Fibroblast of the aortic adventitia (primary cell): ENCODE measurements around the gene C1orf159. TPM values are rescaled to one million over a fixed set of nuclear protein-coding genes. Genes with fewer than 3 reads are reported as not detected.

Experiments
- DNase-seq: peaks from one replicate; pipeline ENCODE4 v3.0.0-alpha.2; 2010; ENCODE audit warnings: low read depth
- H3K4me3 ChIP-seq: 2 replicates; pipeline ENCODE4 v1.5.1; 2011; ENCODE audit warnings: low read depth, mild to moderate bottlenecking, control low read depth, low read length, moderate library complexity
- CTCF ChIP-seq: IDR thresholded peaks from 2 replicates; pipeline ENCODE4 v1.5.1; 2011; ENCODE audit warnings: mild to moderate bottlenecking, low read length, control low read depth, inconsistent platforms; ENCODE audit not compliant: insufficient read depth
- total RNA-seq: library from RNA; depleted of rRNA; stranded (reverse); fragments of >200 nt; gene quantifications from 2 replicates; pipeline ENCODE4 v1.2.3, GENCODE V29; 2012; ENCODE audit warnings: low replicate concordance

C1orf159 gene
- total RNA-seq, 1 donor, result 7.7 TPM

DNA sequence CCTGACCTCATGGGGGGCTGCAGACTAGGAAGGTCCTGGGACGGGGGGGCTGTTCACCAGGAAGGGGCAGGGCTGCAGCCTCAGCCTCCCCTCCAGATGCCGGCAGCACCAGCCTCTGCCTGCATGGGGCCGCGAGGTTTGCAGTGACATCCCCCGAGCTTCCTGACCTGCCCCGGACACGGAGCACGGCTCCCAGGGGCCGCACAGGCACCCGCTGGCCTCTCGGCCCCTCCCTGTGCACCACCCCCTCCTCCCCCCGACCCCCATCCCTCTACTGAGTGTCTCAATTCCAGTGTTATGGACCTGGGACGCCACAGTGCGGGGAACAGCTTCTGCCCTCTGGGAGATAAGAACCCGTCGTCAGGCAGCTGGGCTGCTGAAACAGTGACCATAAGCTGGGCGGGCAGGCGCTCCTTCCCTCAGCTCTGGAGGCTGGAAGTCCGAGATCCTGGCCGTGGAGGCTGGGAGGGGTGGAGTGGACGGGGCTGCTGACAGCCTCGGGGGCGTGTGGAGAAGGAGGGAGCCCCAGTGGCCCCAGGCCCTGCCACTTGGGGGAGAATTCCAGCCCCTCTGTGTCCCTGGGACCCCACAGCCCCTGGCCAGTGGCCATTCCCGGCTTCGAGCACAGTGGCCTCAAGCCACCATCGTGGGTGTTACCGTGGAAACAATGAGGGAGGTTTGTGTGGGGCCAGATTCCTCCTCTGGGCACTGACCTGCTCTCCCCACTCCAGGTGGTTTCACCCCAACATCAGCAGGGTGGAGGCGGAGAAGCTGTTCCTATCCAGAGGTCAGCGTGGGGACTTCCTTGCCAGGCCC lies 53.3 kb downstream of the C1orf159 start:
- peak; percentile 14 for DNase-seq
- TF ChIP-seq CTCF, result no peak
- no peak overlapping the region for H3K4me3 ChIP-seq

DNA sequence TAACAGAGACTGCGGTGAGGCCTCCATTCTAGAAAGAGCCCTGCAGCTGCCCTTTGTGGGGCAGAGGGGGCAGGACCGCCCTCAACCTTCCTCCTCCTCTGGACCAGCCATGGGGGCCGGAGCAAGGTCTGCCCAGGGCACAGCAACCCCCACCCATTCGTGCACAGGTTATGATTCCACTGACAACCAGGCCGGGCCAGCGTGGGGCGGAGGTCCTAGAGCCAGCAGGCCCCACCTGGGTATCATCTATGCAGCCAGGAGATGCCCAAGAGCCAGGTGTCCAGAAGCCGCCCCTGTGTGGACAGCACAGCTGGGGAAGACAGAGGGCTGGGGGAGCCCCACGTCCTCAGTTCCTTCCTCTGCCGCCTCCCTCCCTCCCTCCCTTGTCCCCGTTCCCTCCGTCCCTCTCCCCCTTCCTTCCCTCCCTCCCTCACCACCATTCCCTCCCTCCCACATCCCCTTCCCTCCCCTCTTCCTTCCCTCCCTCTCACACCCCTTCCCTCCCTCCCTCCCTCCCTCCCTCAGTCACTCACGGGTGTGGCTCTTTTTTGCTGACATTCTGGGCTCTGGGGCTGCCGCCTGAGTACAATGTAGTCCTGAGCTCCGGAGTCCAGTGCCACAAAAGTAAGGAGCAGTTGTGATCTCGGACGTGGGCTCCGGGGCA lies 54.1 kb downstream of the C1orf159 start:
- no peak for DNase-seq

DNA sequence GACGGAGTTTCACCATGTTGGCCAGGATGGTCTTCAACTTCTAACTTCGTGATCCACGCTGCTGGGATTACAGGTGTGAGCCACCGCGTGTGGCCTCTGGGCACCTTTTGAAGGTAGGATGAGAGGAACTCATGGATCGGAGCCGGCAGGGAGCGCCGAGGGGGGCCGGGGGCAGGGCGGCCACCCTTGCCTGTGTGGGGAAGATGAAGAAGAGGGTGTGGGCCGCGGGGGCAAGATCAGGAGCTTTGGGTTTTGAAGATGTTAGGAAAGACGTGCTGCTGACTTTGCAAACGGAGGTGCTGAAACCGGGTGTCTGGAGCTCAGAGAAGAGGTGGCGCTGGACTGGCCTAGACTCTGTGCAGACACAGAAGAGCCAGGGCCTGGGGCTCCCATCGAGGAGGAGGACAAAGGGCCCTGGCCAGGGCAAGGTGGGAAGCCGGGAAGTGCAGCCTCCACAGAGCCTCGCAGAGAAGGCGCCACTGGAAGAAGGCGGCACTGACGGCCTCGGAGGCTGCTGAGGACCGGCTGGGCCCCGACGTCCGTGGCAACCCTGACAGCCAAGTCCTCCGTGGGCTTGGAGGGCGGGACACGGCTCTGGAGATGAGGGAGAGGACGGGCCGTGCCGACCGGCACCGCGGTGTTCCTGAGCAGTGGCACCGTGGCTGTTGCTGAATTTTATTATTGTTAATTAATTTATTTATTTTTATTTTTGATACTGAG lies 55.4 kb downstream of the C1orf159 start:
- TF ChIP-seq CTCF, result no peak
- DNase-seq, result no peak
- no peak overlapping the region for H3K4me3 ChIP-seq

More for the DNA sequence above, 54.1 kb downstream of the C1orf159 start:
- TF ChIP-seq CTCF, result no peak
- no peak overlapping the region for H3K4me3 ChIP-seq

DNA sequence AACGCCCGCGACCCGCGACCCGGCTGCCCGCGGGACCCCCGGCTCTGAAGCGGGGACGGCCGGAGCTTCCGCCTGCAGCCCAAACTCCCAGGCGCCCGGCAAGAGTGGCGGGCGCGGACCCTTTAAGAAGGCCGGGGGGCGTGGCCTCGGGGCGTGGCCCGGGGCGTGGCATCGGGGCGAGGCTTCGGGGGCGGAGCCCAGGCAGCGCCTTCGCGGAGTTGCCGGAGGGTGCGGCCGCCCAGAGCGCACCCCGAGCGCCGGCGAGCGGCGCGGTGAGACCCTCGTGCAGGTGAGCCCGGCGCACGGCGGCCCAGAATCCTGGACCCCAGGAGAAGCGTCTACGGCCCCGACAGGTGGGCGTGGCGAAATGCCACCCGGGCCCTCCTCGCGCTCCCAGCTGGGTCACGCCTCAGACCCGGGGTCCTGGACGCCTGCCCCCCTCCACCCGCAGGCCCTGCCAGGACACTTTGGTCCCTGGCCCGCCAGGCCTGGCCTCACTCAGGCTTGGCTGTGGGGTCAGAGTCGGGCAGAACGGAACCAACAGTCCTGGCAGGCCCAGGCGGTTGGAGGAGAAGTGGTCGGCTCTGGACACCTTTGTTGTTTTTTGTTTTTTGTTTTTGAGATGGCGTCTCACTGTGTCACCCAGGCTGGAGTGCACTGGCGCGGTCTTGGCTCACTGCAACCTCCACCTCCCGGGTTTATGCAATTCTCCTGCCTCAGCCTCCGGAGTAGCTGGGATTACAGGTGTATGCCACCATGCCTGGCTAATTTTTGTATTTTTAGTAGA lies 56.2 kb downstream of the C1orf159 start:
- DNase-seq, result peak; percentile 43
- no peak for TF ChIP-seq CTCF
- H3K4me3 ChIP-seq, result peak overlapping the region; percentile 62

DNA sequence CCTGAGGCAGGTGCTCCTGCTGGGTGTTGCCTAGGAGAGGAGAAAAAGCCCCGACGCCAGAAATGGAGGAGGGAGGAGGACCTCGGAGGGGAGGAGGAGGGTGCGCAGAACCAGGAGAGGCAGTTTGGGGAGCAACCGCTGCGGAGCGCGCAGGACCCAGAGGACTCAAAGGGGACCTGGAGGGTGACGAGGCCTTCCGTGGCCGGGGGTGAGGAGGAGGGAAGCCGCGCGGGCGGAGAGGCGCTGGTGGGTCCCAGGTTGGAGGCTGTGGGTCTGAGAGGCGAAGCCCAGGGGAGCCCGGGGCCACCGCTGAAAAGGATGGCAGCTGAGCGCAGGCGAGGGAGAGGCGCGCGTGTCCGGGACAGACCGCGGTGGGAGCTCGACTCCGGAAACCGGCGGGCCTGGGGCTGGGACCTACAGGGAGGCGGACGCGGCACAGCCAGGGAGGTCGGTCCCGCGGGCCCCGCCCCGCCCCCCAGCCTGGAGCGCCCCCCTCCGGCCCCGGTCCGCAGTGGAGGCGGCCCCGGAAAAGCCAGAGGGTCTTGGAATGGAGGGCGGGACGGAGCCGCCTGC lies 56.9 kb downstream of the C1orf159 start:
- TF ChIP-seq CTCF, result peak; percentile 4
- DNase-seq, result no peak
- H3K4me3 ChIP-seq, result peak overlapping the region; percentile 62
